ENCODE data around the gene DDA1. TPM values are rescaled to one million over a fixed set of nuclear protein-coding genes. Genes with fewer than 3 reads are reported as not detected.

The DDA1 gene
- total and polyA plus RNA-seq, 9 of the 15 experiments (the other 6 are each of a cell fraction or from before 2014, with no cell fraction given), result 1.4 to 83.8 (median 33.8) TPM

- no peak for TF ChIP-seq THRA (IDR thresholded peaks at IDR 0.05)
- peak; percentile 86 for TF ChIP-seq XRCC5 (IDR thresholded peaks at IDR 0.05; ENCODE audit: low read depth, low read length)
- peak; percentile 50 for TF ChIP-seq TBP (optimal IDR thresholded peaks at IDR 0.05; ENCODE audit: low read depth, low read length)
- TF ChIP-seq PREB (CRISPR knock-in tag; IDR thresholded peaks at IDR 0.05), result no peak
- no peak for TF ChIP-seq ZFPM2 (CRISPR knock-in tag; IDR thresholded peaks at IDR 0.05)
- TF ChIP-seq HDAC8 (tag; IDR thresholded peaks at IDR 0.05), result no peak
- no peak for TF ChIP-seq MECOM (CRISPR knock-in tag; IDR thresholded peaks at IDR 0.05)
- no peak for TF ChIP-seq TAF9B (IDR thresholded peaks at IDR 0.05; ENCODE audit: partially characterized antibody)
- peak; percentile 88; the same call in 1 of the 2 replicates for TF ChIP-seq ZNF609 (CRISPR knock-in tag; IDR thresholded peaks at IDR 0.05; ENCODE audit: borderline replicate concordance)
- TF ChIP-seq ZNF57 (CRISPR knock-in tag; IDR thresholded peaks at IDR 0.05), result no peak
- TF ChIP-seq RNF2 (IDR thresholded peaks at IDR 0.05), result peak; percentile 89
- no peak; a peak in 1 of 4 replicates for TF ChIP-seq MNT (conservative IDR thresholded peaks at IDR 0.05)
- TF ChIP-seq SAFB (IDR thresholded peaks at IDR 0.05; ENCODE audit: borderline replicate concordance, low read depth, low read length), result no peak
- TF ChIP-seq NFYB (IDR thresholded peaks at IDR 0.05; ENCODE audit: extremely low read depth, insufficient read length), result no peak
- no peak for TF ChIP-seq TCF7 (IDR thresholded peaks at IDR 0.05; ENCODE audit: borderline replicate concordance)
- 0 out of 2 replicates have a peak, but pooled peaks have one; percentile 35 for TF ChIP-seq CEBPB (tag; IDR thresholded peaks at IDR 0.05)
- TF ChIP-seq CC2D1A (IDR thresholded peaks at IDR 0.05), result peak; percentile 66
- no peak for TF ChIP-seq ZNF766 (CRISPR knock-in tag; conservative IDR thresholded peaks at IDR 0.05)
- no peak for TF ChIP-seq U2AF2 (optimal IDR thresholded peaks at IDR 0.05; ENCODE audit: low read depth, low read length)
- no peak for TF ChIP-seq ZBTB8A (IDR thresholded peaks at IDR 0.05; ENCODE audit: partially characterized antibody)
Measured at GRCh38 chr19:17333611-17334413, 24.4 kb downstream of the DDA1 start (continued).

All from K562 (cell line).